Hepatocyte (in vitro differentiated cells): Measurements from ENCODE around the gene RAMP3.

Experiments used
- EZH2 ChIP-seq: fragments of 200-600 bp; sonication (generic); IDR thresholded peaks from 2 replicates; pipeline ENCODE4 v1.6.1; 2016; ENCODE audit warnings: antibody characterized with exemption, mild to moderate bottlenecking, borderline replicate concordance
- EZH2phosphoT487 ChIP-seq: fragments of 200-600 bp; sonication (generic); IDR thresholded peaks from one replicate; pipeline ENCODE4 v1.6.1; 2018; ENCODE audit warnings: antibody characterized with exemption, mild to moderate bottlenecking, low read depth, moderate library complexity; ENCODE audit not compliant: unreplicated experiment, severe bottlenecking
- TF ChIP-seq, protein P1 (sequence below): fragments of 200-600 bp; sonication (generic); IDR thresholded peaks from 2 replicates; pipeline ENCODE4 v1.5.1; 2016; ENCODE audit warnings: antibody characterized with exemption, mild to moderate bottlenecking; ENCODE audit not compliant: poor library complexity

DNA sequence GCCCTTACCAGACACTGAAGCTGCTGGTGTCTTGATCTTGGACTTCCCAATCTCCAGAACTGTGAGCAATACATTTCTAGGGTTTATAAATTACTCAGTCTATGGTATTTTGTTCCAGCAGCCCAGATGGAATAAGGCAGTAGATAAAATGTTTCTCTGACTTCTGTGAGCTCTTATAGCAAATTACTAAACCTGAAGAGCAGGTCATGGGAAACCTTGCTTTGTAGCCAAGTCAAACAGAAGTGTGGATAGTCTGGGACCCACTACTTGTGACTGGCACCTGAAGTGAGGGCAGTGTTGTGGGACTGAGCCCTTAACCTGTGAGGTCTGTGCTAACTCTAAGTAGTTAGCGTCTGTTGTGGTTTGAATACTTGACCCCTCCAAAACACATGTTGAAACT lies 41.5 kb upstream of the RAMP3 start:
- TF ChIP-seq, protein P1, sequence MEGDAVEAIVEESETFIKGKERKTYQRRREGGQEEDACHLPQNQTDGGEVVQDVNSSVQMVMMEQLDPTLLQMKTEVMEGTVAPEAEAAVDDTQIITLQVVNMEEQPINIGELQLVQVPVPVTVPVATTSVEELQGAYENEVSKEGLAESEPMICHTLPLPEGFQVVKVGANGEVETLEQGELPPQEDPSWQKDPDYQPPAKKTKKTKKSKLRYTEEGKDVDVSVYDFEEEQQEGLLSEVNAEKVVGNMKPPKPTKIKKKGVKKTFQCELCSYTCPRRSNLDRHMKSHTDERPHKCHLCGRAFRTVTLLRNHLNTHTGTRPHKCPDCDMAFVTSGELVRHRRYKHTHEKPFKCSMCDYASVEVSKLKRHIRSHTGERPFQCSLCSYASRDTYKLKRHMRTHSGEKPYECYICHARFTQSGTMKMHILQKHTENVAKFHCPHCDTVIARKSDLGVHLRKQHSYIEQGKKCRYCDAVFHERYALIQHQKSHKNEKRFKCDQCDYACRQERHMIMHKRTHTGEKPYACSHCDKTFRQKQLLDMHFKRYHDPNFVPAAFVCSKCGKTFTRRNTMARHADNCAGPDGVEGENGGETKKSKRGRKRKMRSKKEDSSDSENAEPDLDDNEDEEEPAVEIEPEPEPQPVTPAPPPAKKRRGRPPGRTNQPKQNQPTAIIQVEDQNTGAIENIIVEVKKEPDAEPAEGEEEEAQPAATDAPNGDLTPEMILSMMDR, result no peak
- no peak for TF ChIP-seq EZH2
- no peak for TF ChIP-seq EZH2phosphoT487
